Right atrium auricular region (tissue), 2 donors: ENCODE data around the gene ZNF106. TPM values are rescaled to one million over a fixed set of nuclear protein-coding genes. Genes with fewer than 3 reads are reported as not detected.

Source experiments
- DNase-seq: peaks from one replicate; pipeline ENCODE4 v3.0.0-alpha.2; 2019; ENCODE audit warnings: low spot score
- H3K27ac ChIP-seq, 2 donors: fragments of 200-600 bp; sonication (generic); 1 replicate in 1 of 2; 2 replicates in 1 of 2; pipeline ENCODE4 v1.5.1; 2016 to 2019
- H3K27me3 ChIP-seq, 2 donors: fragments of 200-600 bp; sonication (generic); one replicate each; pipeline versions ENCODE4 v1.5.1 to v1.6.0; 2017 to 2019
- H3K36me3 ChIP-seq: fragments of 200-600 bp; sonication (generic); one replicate; pipeline ENCODE4 v1.5.1; 2016
- H3K4me1 ChIP-seq, 2 donors: fragments of 200-600 bp; sonication (generic); one replicate each; pipeline versions ENCODE4 v1.5.1 to v1.6.0; 2017 to 2019
- H3K4me3 ChIP-seq, 2 donors: fragments of 200-600 bp; sonication (generic); 1 replicate in 1 of 2; 2 replicates in 1 of 2; pipeline ENCODE4 v1.5.1; 2017 to 2019; ENCODE audit warnings: mild to moderate bottlenecking in 1 of 2, moderate library complexity in 1 of 2
- H3K9me3 ChIP-seq, 2 donors: fragments of 200-600 bp; sonication (generic); one replicate each; pipeline ENCODE4 v1.5.1; 2019
- total RNA-seq, 2 donors: library from RNA; depleted of rRNA; stranded (reverse); fragments of >200 nt; gene quantifications; one replicate each; pipeline ENCODE4 v1.1.0, GENCODE V29; 2016
- TF ChIP-seq, protein P1 (sequence below), 2 donors: fragments of 200-600 bp; sonication (generic); IDR thresholded peaks; one replicate each; pipeline ENCODE4 v1.5.1; 2019; ENCODE audit warnings: antibody characterized with exemption in 2 of 2

The ZNF106 gene
- total RNA-seq, 2 donors from 2014 or later: 332 to 619 TPM

DNA sequence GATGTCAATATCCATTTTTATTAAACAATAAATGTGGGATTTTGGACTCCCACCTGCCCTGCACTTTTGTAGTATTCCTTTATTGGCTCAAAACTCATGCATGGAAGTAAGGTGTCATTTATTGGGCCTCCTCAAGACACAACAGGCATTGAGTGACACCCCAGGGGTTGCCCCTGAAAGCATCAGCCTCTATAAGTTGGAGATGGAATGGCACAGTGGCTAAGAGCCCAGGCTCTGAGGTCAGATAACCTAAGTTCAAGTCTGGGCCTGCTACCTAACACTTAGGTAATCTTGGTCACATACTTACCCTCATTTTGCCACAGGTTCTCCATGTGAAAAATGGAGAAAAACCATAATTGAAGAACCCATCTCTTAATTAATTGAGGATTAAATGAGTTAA is 127.0 kb downstream of the ZNF106 start:
- Histone ChIP-seq H3K27me3 (no peaks in the 10 kb centered on the region), H3K4me3 (no peak overlapping the region), H3K36me3 (no peaks in the 10 kb centered on the region), H3K27ac (no peak overlapping the region), H3K4me1 (no peaks in the 10 kb centered on the region), H3K9me3 (no peaks in the 10 kb centered on the region)
- DNase-seq: no peak
- TF ChIP-seq, protein P1, sequence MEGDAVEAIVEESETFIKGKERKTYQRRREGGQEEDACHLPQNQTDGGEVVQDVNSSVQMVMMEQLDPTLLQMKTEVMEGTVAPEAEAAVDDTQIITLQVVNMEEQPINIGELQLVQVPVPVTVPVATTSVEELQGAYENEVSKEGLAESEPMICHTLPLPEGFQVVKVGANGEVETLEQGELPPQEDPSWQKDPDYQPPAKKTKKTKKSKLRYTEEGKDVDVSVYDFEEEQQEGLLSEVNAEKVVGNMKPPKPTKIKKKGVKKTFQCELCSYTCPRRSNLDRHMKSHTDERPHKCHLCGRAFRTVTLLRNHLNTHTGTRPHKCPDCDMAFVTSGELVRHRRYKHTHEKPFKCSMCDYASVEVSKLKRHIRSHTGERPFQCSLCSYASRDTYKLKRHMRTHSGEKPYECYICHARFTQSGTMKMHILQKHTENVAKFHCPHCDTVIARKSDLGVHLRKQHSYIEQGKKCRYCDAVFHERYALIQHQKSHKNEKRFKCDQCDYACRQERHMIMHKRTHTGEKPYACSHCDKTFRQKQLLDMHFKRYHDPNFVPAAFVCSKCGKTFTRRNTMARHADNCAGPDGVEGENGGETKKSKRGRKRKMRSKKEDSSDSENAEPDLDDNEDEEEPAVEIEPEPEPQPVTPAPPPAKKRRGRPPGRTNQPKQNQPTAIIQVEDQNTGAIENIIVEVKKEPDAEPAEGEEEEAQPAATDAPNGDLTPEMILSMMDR (IDR thresholded peaks at IDR 0.05): no peak

- H3K27ac ChIP-seq: no peak overlapping the region
- H3K4me1 ChIP-seq: no peaks in the 10 kb centered on the region
- TF ChIP-seq, protein P1 (IDR thresholded peaks at IDR 0.05): no peak
Measured at GRCh38 chr15:42363487-42363886, 127.5 kb downstream of the ZNF106 start.

More at GRCh38 chr15:42363487-42363886, 127.5 kb downstream of the ZNF106 start:
- Histone ChIP-seq H3K9me3 (no peaks in the 10 kb centered on the region), H3K4me3 (no peak overlapping the region), H3K27me3 (no peaks in the 10 kb centered on the region), H3K36me3 (no peaks in the 10 kb centered on the region)
- no peak for DNase-seq

Other genes with a start within 250 kb of the ZNF106 start
- gene GANC, start 217.9 kb downstream of the ZNF106 start, total RNA-seq: 10 to 100 TPM in 1 of 2 donors, 1 to 10 TPM in 1; 6.6 to 12.7 TPM
- 10 to 100 TPM; 17.0 to 25.4 TPM for gene TMEM87A, start 217.7 kb downstream of the ZNF106 start, total RNA-seq
- 1 to 10 TPM; 5.3 to 8.6 TPM for gene CAPN3, start 131.6 kb downstream of the ZNF106 start, total RNA-seq
- gene SNAP23, start 4.5 kb upstream of the ZNF106 start, total RNA-seq: 10 to 100 TPM; 37.3 to 38.1 TPM
- 10 to 100 TPM in 1 of 2 donors, 1 to 10 TPM in 1; 6.7 to 12.4 TPM for gene LRRC57, start 57.7 kb upstream of the ZNF106 start, total RNA-seq
- gene HAUS2, start 57.7 kb upstream of the ZNF106 start, total RNA-seq: 10 to 100 TPM; 21.5 to 23.0 TPM
- 1 to 10 TPM; 8.3 to 8.8 TPM for gene STARD9, start 84.5 kb upstream of the ZNF106 start, total RNA-seq
- gene CDAN1, start 246.0 kb upstream of the ZNF106 start, total RNA-seq: 1 to 10 TPM; 3.5 to 6.1 TPM